Astrocyte (in vitro differentiated cells and primary cell): ENCODE data around the gene NPAT.

Experiments
- CTCF ChIP-seq: IDR thresholded peaks from 2 replicates; pipeline ENCODE4 v1.5.1; 2011; ENCODE audit warnings: low read depth, mild to moderate bottlenecking, inconsistent platforms, low read length, moderate library complexity; ENCODE audit not compliant: insufficient read depth
- EZH2 ChIP-seq: IDR thresholded peaks from 2 replicates; pipeline ENCODE4 v1.6.1; 2012; ENCODE audit warnings: mild to moderate bottlenecking, low read length, inconsistent platforms; ENCODE audit not compliant: insufficient read depth

GRCh38 chr11:108197351-108197750, 25.1 kb downstream of the NPAT start:
- TF ChIP-seq CTCF: no peak
- no peak for TF ChIP-seq EZH2
